Esophagus squamous epithelium (tissue), 5 donors: ENCODE results near the gene KRT77. TPM values are rescaled to one million over a fixed set of nuclear protein-coding genes. Genes with fewer than 3 reads are reported as not detected.
A peak's percentile ranks its signal among the peaks of the same experiment; 100 is the strongest.

Experiments used
- DNase-seq: peaks from one replicate; lab custom pipeline; 2025; lab: John Stamatoyannopoulos, UW
- H3K27ac ChIP-seq, 4 donors: fragments of 200-600 bp; sonication (generic); one replicate each; pipeline ENCODE4 v1.5.1; 2016 to 2019; ENCODE audit warnings: mild to moderate bottlenecking in 1 of 4
- H3K27me3 ChIP-seq, 4 donors: fragments of 200-600 bp; sonication (generic); 1 replicate in 3 of 4; 2 replicates in 1 of 4; pipeline versions ENCODE4 v1.5.1 to v1.6.0; 2017 to 2021; ENCODE audit warnings: antibody characterized with exemption in 1 of 4
- H3K36me3 ChIP-seq, 3 donors: fragments of 200-600 bp; sonication (generic); one replicate each; pipeline ENCODE4 v1.5.1; 2016 to 2019
- H3K4me1 ChIP-seq, 3 donors: fragments of 200-600 bp; sonication (generic); one replicate each; pipeline ENCODE4 v1.5.1; 2017 to 2019
- H3K4me3 ChIP-seq, 4 donors: fragments of 200-600 bp; sonication (generic); 1 replicate in 3 of 4; 2 replicates in 1 of 4; pipeline ENCODE4 v1.5.1; 2016 to 2019; ENCODE audit warnings: mild to moderate bottlenecking in 2 of 4, moderate library complexity in 1 of 4
- H3K9me3 ChIP-seq, 3 donors: fragments of 200-600 bp; sonication (generic); one replicate each; pipeline ENCODE4 v1.5.1; 2016 to 2019
- CTCF ChIP-seq, 6 experiments: fragments of 450-650 bp in 4 of 6; fragments of 200-600 bp in 2 of 6; sonication (generic) in 2 of 6; IDR thresholded peaks; one replicate each; pipeline ENCODE4 v1.5.1; 2016 to 2019; ENCODE audit warnings: antibody characterized with exemption in 6 of 6, mild to moderate bottlenecking in 4 of 6, moderate library complexity in 4 of 6
- POLR2A ChIP-seq, 4 donors: fragments of 450-650 bp; IDR thresholded peaks; one replicate each; pipeline ENCODE4 v1.6.1; 2017; ENCODE audit warnings: antibody characterized with exemption in 4 of 4, mild to moderate bottlenecking in 4 of 4, moderate library complexity in 3 of 4
- WGBS, 2 donors: methylation state at CpG; one replicate each; pipeline ENCODE4 v1.1.5; 2018; 5-methylcytosine and 5-hydroxymethylcytosine counted together
- intact Hi-C: fragments of 100-400 bp; cut with DNase I; formaldehyde crosslinking; loops from one replicate; pipeline ENCODE4 v1.15.0; 2022
- total RNA-seq, 4 donors: library from RNA; depleted of rRNA; stranded (reverse); fragments of >200 nt; gene quantifications; one replicate each; pipeline ENCODE4 v1.1.0, GENCODE V29; 2016
- donor health status: DM: yes; HTN: yes; CAD: no.

KRT77 gene
- total RNA-seq, 4 donors from 2014 or later: not detected

- H3K4me3 ChIP-seq: peak overlapping the region; percentile 9 to 57 (median 28)
- WGBS, 2 donors: 6 to 7% methylated on average over 11 to 32 of the region's 45 CpGs
- peaks cover 10 to 41% (median 15%) of the 10 kb centered on the region in 3 donors for H3K4me1 ChIP-seq
- TF ChIP-seq POLR2A (IDR thresholded peaks at IDR 0.05): no peak
- TF ChIP-seq CTCF (IDR thresholded peaks at IDR 0.05): no peak
- intact Hi-C loops: no loop called here
- no peaks in the 10 kb centered on the region for H3K36me3 ChIP-seq
- DNase-seq: no peak
- no peak overlapping the region for H3K27ac ChIP-seq
- H3K9me3 ChIP-seq: no peaks in the 10 kb centered on the region
- peaks cover 0 to 78% (median 0%) of the 10 kb centered on the region in 4 donors for H3K27me3 ChIP-seq
Measured at GRCh38 chr12:52691076-52691840, 12.1 kb downstream of the KRT77 start.

- no peak for DNase-seq
- TF ChIP-seq CTCF (IDR thresholded peaks at IDR 0.05) (no peak), POLR2A (IDR thresholded peaks at IDR 0.05) (no peak)
- Histone ChIP-seq H3K27me3 (peaks cover 0 to 81% (median 0%) of the 10 kb centered on the region in 4 donors), H3K36me3 (no peaks in the 10 kb centered on the region), H3K4me3 (peak overlapping the region in 3 of 4 donors; percentile 18 to 57 (median 38)), H3K27ac (no peak overlapping the region), H3K9me3 (no peaks in the 10 kb centered on the region), H3K4me1 (peaks cover 10 to 48% (median 15%) of the 10 kb centered on the region in 3 donors)
- intact Hi-C loops: no loop called here
- 65 to 76% methylated on average over 5 to 8 of the region's 8 CpGs for WGBS, 2 donors
Measured at GRCh38 chr12:52690351-52691075, 12.8 kb downstream of the KRT77 start.

- Histone ChIP-seq H3K36me3 (no peaks in the 10 kb centered on the region), H3K9me3 (no peaks in the 10 kb centered on the region), H3K4me3 (no peak overlapping the region), H3K27me3 (peaks cover 0 to 79% (median 0%) of the 10 kb centered on the region in 4 donors), H3K27ac (no peak overlapping the region), H3K4me1 (peaks cover 10 to 49% (median 15%) of the 10 kb centered on the region in 3 donors)
- TF ChIP-seq CTCF (IDR thresholded peaks at IDR 0.05) (no peak), POLR2A (IDR thresholded peaks at IDR 0.05) (no peak)
- DNase-seq: no peak
- WGBS, 2 donors: 90% methylated on average over 1 of the region's 1 CpG; no CpG with 5 or more reads in 1 of the 2 donors
- intact Hi-C loops: no loop called here
Measured at GRCh38 chr12:52689936-52690335, 13.4 kb downstream of the KRT77 start.

GRCh38 chr12:52689239-52689638 lies 14.1 kb downstream of the KRT77 start:
- intact Hi-C loops: no loop called here
- no peak overlapping the region for H3K27ac ChIP-seq
- no peaks in the 10 kb centered on the region for H3K36me3 ChIP-seq
- no peak for DNase-seq
- H3K4me1 ChIP-seq: peaks cover 11 to 55% (median 15%) of the 10 kb centered on the region in 3 donors
- no peak overlapping the region for H3K4me3 ChIP-seq
- peaks cover 0 to 79% (median 0%) of the 10 kb centered on the region in 4 donors for H3K27me3 ChIP-seq
- TF ChIP-seq CTCF (IDR thresholded peaks at IDR 0.05): no peak
- TF ChIP-seq POLR2A (IDR thresholded peaks at IDR 0.05): no peak
- no peaks in the 10 kb centered on the region for H3K9me3 ChIP-seq

GRCh38 chr12:52688481-52688880 lies 14.8 kb downstream of the KRT77 start:
- intact Hi-C loops: no loop called here
- H3K27me3 ChIP-seq: peaks cover 0 to 80% (median 0%) of the 10 kb centered on the region in 4 donors
- no peak for TF ChIP-seq CTCF (IDR thresholded peaks at IDR 0.05)
- no peak for TF ChIP-seq POLR2A (IDR thresholded peaks at IDR 0.05)
- no peak overlapping the region for H3K4me3 ChIP-seq
- H3K36me3 ChIP-seq: no peaks in the 10 kb centered on the region
- WGBS, 2 donors: 69 to 73% methylated on average over 2 of the region's 2 CpGs
- peaks cover 14 to 63% (median 15%) of the 10 kb centered on the region in 3 donors for H3K4me1 ChIP-seq
- no peaks in the 10 kb centered on the region for H3K9me3 ChIP-seq
- H3K27ac ChIP-seq: peak overlapping the region in 2 of 4 donors; percentile 8 to 85
- DNase-seq: no peak
